Cerebellar cortex (tissue), 1 donor: ENCODE measurements around the gene ADPRHL1.

Source experiments
- DNase-seq: peaks from one replicate; pipeline ENCODE4 v3.0.0-alpha.2; 2015; ENCODE audit warnings: low spot score

Gene ADPRHL1

DNA sequence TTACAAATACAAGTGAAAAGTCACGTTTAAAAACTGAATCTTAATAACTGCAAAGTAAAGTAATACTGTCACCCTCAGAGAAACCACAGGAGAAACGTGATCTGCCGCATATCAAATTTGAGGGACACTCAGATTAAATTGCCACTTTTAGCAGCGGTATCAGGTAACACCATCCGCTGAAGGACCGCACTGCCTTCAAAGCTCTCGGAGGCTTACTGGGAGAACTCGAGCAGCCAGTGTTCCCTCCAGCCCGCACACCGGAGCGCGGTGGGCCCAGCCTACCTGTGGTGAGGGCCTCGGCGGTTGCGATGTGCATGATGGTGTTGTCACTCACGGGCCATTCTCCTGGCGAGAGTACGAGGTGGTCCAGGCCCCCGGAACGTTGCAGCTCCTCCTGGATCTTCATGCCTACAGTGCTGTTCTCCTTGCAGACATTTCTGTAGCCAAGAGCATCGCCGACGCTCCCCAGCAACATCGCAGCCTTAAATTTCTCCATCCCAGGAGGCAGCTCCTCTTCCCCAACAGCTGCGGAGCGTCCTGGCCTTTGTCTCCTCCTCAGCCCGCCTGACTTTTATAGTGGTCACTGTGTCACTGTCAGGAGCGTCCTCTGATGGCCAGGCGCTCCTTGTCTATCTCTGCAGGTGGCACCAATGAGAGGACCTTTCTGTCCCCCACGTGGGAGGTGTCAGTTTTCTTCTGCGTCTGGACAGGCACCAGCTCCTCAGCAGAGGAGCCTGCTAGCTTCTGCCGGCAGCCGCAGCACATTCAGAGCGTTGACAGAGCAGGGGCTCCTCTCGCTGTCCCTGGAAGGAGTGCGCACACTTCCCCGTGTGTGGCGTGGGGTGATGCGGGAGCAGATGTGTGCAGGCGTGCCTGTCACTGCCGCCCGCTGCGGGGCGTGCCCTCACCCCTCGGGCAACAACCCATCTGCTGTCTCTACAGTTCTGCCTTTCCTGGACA, at the start of gene ADPRHL1:
Gene ADPRHL1, minus strand, starts transcription at position 547 of the 960 bp plus-strand sequence. Its CDS starts 51 bp downstream, at position 496.
- DNase-seq = peak; percentile 22

DNA sequence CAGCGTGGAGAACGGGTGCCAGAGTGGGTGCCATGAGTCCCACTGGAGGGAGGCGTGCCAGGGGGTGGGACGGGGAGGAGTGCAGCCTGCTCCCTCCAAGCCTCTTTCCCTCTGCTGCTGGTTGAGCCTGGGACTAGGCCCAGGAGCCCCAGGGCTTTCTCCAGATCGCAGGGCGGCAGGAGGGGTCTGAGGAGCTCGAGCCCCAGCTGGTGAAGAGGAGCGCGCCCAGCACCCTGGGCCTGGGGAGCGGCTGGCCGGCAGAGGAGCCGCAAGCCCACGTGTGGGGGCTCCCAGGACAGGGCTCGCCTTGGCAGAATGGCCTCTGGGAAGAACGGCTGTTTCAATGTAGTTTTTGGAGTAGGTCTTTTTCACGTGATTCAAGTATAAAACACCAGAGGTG, 49.4 kb upstream of the ADPRHL1 start:
- DNase-seq = no peak

DNA sequence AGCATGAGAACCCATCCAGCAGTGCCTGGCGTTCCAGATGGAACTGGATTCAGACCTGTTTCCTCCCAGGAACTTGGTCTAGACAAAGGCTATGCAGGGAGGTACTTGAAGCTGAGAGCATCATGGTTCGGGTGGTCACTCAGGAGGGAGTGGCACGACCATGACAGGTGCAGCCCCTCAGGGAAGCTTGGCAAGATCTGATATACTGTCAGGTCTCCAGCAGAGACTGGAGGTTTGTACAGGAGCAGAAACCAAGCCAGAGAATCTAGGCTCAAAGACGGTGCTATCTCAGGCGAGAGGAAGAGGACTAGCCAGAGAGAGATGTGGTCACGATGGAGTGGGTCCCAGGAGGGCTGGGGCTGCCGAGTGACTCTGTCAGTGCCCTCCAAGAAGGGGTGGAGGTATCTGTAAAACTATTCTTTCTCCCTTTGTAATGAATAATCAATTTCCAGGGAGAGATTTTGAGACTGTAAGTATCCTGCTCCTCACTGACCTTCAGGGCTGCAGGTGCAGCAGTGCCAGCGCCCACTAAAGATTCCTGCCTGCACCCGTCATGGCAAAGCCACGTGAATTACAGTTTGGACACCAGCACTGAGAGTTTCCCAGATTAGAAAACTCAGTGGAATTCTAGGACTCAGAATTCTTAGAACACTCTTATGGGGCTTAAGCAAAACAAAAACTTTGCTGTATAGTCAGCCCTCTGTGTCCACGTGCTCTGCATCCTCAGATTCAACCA, 47.4 kb upstream of the ADPRHL1 start:
- DNase-seq = peak; percentile 60

DNA sequence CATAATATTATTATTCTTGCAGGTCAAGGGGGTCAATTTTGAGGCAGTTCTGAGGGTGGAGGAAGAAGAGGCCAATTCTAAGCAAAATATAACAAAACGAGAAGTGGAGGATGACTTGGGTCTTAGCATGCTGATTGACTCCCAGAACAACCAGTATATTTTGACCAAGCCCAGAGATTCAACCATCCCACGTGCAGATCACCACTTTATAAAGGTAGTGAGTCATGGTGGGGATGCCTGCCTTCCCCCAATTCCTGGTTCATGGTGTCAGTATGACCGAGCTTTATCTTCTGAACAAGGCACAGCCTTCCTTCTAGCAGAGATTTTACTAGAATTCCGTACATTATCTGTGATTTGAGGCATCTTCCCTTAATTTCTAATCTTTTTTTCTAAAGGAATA, 46.6 kb upstream of the ADPRHL1 start:
- no peak for DNase-seq

DNA sequence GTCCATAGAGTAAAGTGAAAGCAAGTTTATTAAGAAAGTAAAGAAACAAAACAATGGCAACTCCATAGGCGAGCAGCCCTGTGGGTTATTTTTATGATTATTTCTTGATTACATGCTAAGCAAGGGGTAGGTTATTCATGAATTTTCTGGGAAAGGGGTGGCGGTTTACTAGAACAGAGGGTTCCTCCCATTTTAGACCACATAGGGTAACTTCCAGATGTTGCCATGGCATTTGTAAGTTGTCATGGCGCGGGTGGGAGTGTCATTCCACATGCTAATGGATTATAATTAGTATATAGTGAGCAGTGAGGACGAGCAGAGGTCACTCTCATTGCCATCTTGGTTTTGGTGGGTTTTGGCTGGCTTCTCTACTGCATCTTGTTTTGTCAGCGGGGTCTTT, 45.6 kb upstream of the ADPRHL1 start:
- no peak for DNase-seq

DNA sequence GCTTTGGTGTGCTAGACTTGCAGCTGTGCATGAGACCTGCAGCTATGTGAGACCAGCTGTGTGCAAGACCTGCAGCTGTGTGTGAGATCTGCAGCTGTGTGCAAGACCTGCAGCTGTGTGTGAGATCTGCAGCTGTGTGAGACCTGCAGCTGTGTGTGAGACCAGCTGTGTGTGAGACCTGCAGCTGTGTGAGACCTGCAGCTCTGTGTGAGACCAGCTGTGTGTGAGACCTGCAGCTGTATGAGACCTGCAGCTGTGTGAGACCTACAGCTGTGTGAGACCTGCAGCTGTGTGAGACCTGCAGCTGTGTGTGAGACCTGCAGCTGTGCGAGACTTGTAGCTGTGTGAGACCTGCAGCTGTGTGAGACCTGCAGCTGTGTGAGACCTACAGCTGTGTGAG, 43.9 kb upstream of the ADPRHL1 start:
- no peak for DNase-seq

DNA sequence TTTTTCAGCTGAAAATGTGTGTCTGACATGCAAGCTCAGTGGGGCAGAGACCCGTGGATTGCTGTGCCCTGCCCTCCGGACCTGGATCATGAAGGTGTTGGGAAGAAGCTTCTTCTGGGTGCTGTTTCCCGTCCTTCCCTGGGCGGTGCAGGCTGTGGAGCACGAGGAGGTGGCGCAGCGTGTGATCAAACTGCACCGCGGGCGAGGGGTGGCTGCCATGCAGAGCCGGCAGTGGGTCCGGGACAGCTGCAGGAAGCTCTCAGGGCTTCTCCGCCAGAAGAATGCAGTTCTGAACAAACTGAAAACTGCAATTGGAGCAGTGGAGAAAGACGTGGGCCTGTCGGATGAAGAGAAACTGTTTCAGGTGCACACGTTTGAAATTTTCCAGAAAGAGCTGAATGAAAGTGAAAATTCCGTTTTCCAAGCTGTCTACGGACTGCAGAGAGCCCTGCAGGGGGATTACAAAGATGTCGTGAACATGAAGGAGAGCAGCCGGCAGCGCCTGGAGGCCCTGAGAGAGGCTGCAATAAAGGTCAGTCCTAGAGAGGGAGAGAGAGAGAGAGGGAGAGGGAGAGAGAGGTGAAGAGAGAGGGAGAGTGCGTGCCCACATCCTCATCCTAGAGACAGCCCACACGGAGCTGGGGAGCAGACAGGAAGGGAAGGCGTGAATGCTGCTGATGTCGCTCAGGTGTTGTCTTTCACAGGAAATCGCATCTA, 42.4 kb upstream of the ADPRHL1 start:
- no peak for DNase-seq

DNA sequence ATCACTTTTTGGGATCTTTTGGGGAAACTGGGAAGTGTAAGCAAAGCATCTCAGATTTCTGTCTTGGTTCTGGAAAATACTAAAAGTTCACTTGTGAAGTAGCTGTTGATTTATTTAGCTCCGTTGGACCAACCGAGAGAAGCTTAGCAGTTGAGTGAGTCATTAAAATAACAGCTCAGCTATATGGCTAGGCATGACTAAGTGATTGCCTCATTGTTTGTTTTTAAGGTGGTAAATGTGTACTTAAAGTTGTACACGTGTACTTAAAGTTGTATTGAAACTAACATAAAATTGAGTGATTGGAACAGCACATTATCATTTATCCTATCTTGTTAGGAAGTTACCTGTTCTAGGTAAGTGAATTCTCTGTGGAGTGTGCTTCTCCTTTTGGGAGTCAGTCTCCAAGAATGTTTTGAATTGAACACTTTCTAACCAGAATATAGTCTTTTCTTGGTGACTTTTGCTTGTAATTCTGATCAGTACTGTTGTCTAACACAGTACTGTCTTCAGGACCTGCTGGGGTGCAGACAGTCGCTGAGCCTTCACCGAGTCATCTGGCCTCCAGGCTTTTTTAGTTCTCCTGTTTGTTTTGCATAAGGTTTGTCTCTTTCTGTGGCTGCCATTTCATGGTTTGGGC, 40.1 kb upstream of the ADPRHL1 start:
- DNase-seq = no peak

DNA sequence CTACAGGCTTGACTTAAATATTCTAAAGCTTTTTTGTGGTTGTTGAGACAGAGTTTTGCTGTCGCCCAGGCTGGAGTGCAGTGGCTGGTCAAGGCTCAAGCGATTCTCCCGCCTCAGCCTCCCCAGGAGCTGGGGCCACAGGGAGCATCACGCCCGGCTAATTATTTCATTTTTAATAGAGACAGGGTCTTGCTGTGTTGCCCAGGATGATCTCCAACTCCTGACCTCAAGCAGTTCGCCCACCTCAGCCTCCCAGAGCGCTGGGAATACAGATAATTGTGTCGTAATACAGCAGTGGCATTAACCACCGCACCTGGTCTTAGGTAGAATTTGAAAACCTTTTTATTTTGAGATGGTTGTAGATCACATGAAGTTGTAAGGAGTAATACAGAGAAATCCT, 38.7 kb upstream of the ADPRHL1 start:
- DNase-seq = no peak

DNA sequence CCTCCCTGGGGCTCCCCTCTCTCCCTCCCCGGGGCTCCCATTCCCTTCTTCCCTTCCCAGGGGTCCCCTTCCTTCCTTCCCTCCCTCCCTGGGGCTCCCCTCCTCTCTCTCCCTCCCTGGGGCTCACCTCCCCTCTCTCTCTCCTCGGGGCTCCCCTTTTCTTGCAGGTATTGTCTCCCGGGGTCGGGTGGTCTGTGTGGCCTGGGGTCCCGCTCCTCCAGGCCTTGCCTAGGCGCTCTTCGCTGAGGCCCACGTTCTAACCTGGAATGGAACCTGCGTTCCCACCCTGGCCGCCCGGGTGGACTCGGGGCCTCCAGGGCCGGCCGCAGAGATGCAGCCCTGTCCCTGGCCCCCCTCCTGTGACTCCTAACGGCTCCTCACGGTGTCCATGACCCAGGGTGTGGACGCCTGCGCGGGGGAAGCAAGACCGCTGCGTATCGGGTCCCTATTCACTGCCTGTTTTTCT, 38.2 kb upstream of the ADPRHL1 start:
- DNase-seq = no peak

DNA sequence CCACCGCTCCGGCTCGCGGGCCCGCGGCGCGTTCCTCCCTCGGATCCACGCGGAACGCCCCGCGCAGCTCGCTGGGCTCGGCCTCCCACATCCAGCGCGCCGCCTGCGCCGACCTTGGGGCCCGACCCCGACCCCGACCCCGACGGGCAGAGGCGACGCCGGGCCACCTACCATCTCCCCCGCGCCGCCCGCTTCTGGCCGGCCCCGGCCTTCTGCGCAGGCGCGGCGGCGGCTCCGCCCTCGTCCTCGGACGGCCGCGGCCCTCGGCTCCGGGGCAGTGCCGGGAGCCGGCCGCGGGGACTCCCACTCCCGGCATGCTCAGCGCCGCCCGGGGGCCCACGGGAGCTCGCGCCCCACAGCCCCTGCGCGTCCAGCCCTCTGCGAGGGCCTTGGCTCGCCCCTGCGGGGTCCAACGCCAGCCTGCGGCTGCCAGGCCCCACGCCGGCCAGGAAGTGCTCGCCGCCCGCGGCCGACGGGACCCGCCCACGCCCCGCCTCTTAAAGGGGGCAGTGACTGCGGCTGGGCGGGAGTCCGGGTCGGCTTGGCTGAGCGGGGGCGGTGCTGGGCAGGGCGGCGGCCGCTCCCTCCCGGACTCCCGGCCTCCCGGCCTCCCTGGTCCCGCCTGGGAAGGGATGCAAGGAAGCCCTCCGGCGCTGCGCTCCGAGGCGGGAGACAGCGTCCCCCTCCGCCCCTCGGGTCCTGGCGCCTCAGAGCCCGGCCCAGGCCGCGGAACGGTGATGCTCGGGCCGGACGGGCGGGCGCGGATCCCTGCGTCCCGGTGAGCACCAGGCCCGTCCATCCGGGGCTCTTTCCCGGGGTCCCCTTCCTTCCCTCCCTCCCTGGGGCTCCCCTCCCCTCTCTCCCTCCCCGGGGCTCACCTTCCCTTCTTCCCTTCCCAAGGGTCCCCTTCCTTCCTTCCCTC, 37.5 kb upstream of the ADPRHL1 start, which contains the start of gene DCUN1D2:
Gene DCUN1D2, minus strand, starts transcription at position 216 of the 922 bp plus-strand sequence. Its CDS starts 42 bp downstream, at position 174.
- peak; percentile 92 for DNase-seq

DNA sequence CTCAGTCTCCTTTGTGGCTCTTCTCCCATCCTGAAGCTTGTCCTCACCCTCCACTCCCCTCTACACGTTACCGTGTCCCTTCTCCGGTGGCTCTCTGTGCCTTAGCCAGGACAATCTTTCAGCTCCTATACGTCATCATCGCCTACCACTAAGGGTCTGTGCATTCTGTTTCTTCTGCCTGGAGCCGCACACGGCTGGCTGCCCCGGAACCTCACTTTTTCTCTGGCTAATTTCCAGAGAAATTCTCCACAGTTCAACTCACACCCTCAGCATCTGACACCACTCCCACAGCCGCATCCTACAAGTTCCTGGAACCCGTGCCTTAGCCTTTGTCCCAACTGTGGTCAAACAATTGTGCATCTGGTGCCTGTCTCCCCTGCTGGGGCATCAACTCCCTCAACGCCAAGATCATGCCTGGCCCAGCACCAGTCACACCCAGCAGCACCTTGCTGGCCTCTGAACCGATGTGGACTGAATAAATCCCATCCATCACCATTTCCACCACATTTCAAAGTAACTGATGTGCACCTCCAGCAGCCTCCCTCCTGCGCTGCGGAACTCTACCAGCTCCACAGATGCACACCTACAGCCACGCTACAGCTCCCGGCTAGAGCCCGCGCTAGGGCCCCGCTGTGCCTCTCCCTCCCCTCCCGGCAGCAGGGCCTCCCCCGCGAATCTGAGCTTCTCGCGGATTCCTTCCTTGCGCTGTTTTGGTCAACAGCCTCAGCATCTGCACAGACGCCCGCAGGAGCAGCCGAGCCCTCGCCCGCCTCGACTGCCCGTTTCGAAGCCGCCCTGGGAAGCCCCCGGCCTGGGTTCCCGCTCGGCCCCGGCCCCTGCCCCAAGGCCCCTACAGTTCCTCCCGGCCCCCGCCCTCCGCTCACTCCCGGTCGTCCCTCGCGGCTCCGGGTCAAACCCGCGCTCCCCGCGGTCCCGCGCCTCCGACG, 36.5 kb upstream of the ADPRHL1 start:
- no peak for DNase-seq

DNA sequence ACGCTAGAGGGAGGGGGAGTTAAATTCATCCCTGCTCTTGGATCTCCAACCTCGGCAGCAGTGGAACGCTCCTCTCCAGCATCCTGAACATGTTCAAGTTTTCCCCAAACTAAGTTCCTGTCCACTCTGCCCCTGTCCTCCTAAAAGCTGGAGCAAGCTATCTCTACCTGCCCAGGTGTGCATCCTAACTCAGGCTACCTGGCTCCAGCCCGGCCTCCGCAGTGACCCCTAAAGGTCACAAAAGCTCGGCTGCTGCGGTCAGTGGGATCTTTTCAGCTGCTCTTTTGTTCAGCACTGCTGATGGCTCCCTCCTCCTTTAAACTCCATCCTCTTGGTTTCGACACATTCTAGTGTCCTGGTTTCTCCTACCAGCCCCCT, 35.9 kb upstream of the ADPRHL1 start:
- DNase-seq = no peak

DNA sequence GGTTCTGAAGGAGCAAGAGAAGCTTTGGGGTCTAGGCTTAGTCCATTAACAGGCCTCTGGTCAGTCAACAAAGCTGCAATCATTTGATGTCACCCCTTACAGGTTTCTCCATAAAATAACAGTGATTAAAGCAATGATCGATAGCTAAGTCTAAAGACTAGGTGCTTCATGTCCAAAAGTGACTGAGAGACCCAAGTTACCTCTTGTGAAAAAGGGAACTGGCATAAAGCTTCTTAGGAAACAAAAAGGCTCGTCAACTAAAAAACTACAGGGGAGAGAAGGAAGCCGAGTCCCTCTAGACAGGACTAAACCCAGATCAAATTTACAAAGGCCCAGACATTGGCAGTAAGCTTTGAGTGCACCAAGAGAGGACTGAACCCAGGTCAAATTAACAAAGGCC, 35.0 kb upstream of the ADPRHL1 start:
- DNase-seq = no peak

DNA sequence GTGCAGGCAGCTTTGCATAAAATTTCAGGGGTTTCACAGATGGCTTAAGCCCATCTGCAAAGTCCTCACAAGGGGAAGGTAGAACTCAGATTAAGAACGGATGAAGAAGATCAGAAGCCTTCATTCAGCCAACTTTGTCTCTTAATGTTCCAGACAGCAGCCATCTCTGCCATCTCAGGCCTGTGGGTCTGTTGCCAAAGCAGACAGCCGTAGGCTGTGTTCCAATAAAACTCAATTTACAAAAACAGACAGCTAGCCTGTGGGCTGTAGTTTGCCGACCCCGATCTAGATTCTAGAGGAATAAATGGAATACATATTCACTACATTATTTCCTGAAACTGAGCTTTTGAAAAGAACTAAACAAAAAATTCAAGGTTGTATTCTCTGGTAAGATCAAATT, 33.4 kb upstream of the ADPRHL1 start:
- no peak for DNase-seq

DNA sequence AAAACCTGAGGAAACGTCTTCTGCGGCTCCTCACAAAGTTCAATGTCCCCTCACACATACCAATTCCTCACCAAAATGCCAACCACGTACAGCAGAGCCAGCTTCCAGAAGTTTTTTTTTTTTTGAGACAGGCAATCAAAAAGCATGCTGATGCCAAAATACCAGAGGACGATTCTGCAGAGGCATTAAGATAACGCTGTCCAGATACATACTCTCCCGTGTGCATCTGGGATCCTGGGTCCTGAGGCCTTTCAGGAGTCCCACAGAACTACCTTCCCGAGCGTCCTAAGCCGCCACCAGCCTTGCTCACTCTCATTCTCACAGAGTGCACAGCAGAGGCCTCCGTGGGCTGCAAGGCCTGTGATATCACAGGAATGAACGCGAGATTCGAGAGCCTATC, 32.3 kb upstream of the ADPRHL1 start:
- DNase-seq = no peak

DNA sequence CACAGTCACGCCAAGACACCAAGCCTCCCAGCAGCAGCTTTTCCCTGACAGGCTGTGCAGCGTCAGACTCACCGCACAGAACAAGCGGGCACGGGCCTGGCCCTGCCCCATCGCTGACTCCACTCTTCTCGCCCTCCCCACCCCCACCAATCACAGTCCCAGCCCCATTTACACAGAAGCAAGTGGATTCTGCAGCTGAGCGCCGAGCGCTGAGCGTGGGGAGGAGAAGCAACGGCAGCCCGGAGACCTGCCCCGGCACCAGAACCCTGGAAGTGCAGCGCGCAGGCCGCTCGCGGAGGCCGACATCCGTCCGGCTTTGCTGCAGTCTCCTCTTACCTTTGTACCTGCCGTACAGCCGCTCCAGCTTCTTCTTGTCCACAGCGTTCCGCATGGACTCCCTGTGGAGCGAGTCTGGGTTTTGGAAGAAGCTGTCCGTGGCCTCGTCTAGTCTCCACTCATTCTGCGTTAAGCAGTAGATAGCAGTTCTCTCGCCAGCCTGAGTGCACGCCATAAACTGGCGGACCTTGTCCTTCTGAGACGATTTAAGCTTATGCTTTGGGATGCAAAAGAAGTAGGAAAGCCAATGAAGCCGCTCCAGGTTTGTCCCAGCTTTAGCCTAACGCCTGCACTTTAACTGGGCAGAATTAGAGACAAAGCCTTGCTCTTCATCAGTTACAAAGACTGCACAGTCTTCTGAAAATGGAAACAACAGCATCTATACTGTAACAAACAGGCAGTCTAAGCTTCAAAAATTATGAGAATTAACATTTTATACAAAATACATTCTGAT, 30.4 kb upstream of the ADPRHL1 start:
- peak; percentile 59 for DNase-seq

DNA sequence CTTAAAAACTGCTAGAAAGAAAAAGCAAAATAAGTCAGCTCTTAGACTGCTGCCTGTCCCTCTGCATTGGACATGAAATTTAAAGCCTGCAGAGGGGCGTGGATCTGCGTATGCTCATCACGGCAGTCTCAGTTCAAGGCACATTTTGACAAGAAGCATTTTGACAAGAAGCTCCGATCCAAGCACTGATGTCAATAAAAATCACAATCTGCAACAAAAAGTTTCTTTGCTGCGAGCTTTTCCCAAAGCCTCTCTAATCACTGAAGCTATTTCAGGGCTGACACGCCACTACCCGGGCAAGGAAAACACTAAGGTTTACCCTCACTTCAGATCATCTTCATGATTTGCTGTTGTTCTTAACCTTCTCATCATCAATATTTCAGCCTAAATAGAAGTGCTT, 29.8 kb upstream of the ADPRHL1 start:
- DNase-seq = no peak

DNA sequence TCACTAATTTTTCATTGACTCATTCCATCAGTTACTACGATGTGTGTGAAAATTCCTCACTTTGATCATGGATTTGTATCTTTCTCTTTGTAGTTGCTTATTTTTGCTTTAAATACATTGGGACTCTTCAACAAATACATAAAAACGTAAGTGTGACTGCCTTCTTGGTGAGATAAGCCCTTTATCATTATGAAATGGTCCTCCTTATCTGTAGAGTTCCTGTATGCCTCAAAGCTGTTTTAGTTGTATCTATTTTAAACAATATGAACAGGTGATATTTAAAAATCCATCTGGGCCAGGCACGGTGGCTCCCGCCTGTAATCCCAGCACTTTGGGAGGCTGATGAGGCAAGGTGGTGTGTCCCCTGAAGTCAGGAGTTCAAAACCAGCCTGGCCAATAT, 25.9 kb upstream of the ADPRHL1 start:
- DNase-seq = no peak
